Tibial nerve (tissue), 4 donors: ENCODE measurements around the gene TJAP1.
"Not testable (repeated sequence)": the region's sequence is repeated elsewhere in the genome, so short reads cannot be mapped to it uniquely, and the experiment has no call there.

Source experiments
- EP300 ChIP-seq, 2 donors: sonication (generic); formaldehyde crosslinking; IDR thresholded peaks; one replicate each; pipeline ENCODE4 v1.6.1; 2017; ENCODE audit warnings: antibody characterized with exemption in 2 of 2, mild to moderate bottlenecking in 1 of 2
- POLR2A ChIP-seq, 2 donors: fragments of 450-650 bp; IDR thresholded peaks; one replicate each; pipeline ENCODE4 v1.6.1; 2017; ENCODE audit warnings: antibody characterized with exemption in 2 of 2, mild to moderate bottlenecking in 2 of 2, moderate library complexity in 2 of 2
- TF ChIP-seq, protein P1 (sequence below), 5 experiments: fragments of 200-600 bp in 3 of 5; fragments of 450-650 bp in 2 of 5; sonication (generic) in 3 of 5; IDR thresholded peaks; one replicate each; pipeline ENCODE4 v1.5.1; 2016 to 2019; ENCODE audit warnings: antibody characterized with exemption in 5 of 5, mild to moderate bottlenecking in 3 of 5, moderate library complexity in 2 of 5

- TF ChIP-seq, protein P1, sequence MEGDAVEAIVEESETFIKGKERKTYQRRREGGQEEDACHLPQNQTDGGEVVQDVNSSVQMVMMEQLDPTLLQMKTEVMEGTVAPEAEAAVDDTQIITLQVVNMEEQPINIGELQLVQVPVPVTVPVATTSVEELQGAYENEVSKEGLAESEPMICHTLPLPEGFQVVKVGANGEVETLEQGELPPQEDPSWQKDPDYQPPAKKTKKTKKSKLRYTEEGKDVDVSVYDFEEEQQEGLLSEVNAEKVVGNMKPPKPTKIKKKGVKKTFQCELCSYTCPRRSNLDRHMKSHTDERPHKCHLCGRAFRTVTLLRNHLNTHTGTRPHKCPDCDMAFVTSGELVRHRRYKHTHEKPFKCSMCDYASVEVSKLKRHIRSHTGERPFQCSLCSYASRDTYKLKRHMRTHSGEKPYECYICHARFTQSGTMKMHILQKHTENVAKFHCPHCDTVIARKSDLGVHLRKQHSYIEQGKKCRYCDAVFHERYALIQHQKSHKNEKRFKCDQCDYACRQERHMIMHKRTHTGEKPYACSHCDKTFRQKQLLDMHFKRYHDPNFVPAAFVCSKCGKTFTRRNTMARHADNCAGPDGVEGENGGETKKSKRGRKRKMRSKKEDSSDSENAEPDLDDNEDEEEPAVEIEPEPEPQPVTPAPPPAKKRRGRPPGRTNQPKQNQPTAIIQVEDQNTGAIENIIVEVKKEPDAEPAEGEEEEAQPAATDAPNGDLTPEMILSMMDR (IDR thresholded peaks at IDR 0.05) = not testable (repeated sequence)
- TF ChIP-seq POLR2A, EP300 (IDR thresholded peaks at IDR 0.05): not testable (repeated sequence)
These were observed 62.0 kb downstream of the TJAP1 start for GRCh38 chr6:43539409-43539808.
